HS-5 (cell line): ENCODE data around the gene MAP4.
"Not testable (repeated sequence)": the region's sequence is repeated elsewhere in the genome, so short reads cannot be mapped to it uniquely, and the experiment has no call there.

Experiments used
- DNase-seq: peaks from one replicate; pipeline ENCODE4 v3.0.0-alpha.2; 2012; ENCODE audit warnings: low read depth

Gene MAP4

DNA sequence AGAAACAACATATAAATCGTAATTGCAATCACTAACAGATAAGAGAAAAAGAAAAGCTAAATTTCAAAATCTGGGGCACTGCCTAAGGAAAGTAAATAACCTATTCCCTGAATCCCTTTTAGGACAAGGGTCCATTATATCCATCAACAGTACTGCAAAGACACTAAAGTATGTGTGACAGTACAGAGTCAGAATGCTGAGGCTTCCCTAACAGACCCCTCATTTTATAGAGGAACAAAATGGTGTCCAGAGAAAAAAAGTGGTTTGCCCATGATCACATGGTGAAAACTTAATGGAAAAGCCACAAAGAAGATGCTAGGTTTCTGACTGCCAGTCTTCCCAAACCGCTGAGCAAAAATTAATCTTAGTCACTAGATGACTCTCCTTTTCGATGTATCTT lies 119.5 kb downstream of the MAP4 start:
- no peak for DNase-seq

DNA sequence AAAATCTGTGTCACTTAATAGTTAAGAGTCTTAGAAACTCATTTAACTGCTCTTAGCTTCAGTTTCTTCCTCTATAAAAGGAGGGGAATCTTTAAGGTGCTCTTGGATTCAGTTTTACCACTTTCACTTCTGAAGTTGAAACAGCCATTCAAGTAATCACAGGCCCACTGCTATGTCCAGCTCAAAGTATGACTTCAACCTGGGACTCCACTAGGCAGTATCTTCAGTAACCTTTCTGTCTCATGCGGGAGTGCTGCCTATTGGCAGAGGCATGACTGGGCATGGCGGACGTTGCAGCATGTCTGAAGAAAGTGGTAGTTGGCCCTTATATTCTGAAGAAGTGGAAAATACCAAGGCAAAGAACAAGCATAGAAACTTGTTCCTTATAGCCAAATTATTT lies 121.0 kb downstream of the MAP4 start:
- DNase-seq: no peak

DNA sequence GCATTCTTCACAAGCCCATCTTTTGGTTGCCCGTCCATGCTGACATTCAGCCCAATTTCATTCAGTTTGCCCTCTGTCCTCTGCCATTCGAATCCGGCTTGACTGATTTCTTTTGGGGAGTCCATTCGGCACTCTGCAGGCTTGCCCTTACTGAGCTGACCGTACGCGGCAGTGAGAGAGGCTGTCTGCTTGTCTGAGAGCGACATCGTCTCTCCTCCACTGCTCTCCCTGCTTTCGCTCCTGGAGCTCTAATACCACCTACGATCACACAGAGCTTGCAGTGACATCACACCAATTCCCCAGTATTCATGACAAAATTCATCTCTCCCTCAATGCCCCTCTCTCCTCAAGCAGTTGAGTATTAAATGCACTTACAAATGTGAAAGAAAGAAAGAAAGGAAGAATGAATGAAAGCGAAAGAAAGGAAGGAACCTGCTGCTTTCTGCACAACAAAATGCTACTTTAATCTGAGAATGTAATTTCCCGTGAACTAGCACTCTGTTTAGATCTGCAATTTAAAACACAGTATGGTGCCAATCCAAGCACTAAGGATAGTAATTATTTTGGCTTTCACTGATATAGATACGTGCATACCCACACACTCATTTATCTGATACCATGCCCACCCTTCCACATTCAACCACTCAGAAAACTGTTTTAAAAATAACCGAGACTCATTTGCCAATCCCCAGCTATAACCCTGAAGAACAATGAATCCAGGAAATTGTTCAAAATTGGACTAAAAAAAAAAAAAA lies 123.8 kb downstream of the MAP4 start:
- DNase-seq: no peak

DNA sequence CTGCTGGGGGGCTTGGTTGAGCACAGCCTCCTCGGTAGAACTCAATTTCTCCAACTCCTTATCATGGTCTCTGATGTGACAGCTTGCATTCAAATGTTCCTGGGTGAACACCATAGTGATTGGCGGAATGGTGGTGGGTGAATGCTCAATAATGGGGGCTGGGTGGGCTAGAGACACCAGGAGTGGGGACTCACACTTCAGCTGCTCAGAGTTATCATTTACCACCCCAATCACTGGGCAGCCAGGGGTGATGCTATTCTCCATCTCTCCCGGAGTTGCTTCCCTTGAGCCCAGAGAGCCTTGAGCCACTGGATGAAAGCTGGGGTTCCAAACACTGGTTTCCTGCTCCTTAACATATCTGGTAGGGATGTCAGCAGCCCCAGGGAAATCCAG lies 124.6 kb downstream of the MAP4 start:
- DNase-seq: no peak

DNA sequence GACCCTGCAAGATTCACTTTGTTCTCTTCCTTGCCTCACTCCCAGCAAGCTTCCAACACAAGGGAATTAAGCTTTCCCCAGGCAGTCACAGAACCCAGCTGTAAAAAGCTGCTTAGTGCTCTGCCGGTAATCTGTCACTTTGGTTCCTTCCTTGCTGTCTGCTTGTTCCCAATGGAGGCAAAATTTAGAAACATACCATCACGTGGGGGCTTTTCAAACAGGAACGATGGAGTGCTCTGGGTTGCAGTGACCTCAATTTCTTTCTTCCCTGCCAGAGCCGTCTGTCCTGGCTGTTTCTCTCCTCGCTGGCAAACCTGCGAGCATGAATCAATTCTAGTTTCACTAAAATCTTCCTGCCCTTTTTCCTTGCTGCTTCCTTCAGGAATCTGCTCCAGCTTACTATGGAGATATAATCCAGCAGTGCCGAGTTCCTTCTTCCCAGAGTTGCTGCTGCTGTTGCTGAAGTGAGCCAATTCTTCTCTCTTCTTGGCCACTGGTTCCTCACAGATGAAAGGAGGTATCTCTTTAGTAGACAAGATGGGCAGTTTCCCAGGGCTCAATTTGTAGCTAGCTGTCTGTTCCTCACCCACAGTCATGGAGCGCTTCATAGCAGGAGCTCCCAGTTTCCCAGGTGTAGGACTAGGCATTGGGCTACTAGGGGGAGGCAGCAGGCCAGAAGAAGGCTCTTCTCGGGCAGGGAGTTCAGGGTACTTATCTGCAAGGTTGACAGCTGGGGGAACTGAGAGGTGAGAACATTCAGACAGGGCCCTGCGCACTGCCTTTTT lies 125.2 kb downstream of the MAP4 start:
- no peak for DNase-seq

DNA sequence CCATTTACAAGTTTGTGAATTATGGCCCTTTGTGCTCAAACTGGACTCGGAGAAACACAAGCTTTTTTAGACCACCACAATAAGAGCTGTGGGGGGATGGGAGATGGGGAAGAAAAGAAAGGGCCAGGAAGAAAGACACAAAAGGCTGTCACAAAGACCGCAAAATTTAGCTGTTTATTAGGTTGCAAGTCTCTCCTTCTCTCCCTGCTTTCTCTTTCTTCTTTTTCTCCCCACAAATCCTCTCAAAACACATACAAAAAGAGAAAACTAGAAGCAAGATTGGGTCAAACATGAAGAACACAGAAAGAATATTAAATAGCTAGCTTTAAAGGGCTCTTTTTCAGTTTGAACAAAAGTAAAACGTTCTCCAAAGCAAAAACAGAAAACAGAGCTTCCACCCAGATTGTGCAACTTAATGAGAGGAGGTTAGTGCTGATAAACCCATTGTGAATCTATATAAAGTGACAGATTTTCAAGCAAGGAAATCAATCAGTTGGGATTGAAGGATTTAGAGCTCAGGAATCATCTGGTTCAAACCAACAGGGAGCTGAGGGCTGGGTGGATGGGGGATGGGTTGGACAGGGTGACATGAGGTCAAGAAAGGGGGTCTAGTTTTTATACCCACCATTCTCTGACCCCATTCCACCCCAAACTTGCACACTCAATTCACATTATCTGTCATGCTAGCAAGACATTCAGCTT lies 125.9 kb downstream of the MAP4 start:
- DNase-seq: no peak

DNA sequence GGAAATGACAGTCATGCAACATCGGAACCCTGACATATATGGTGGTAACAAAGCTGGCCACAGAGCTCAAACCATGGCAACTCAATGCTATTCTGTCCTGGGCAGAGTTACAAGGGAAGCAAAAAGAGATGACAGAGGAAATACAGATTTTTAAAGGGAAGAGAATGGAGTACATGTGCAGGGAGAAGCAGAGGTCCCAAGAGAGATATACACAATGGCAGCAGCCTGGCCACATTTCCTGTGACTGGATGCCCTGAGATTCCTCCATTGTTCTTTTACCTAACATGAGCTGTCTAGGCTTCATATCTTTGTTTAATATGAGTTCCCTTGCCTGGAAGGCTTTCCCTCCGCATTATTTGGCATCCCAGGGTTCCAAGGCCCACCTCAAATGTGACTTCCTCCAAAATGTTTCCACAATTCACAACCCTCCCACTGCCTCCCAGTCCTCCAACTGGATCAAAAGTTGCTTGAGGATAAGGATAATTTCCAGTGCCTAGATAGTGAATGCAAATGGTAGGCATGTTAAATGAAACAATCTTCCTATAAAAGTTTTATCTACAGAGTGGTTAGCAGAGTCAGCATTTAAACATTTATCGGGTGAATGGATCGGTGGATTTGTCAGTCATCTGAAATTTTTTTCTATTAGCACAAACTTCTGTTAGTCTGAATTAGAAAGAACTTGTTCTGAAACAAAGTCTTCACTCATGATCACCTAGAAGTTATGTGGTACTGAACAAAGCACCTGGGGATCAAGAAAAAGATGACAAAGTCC lies 127.0 kb downstream of the MAP4 start:
- DNase-seq: no peak

DNA sequence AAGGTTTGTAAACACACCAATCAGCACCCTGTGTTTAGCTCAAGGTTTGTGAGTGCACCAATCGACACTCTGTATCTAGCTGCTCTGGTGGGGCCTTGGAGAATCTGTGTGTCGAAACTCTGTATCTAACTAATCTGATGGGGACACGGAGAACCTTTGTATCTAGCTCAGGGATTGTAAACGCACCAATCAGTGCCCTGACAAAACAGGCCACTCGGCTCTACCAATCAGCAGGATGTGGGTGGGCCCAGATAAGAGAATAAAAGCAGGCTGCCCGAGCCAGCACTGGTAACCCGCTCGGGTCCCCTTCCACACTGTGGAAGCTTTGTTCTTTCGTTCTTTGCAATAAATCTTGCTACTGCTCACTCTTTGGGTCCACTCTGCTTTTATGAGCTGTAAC lies 128.2 kb downstream of the MAP4 start:
- DNase-seq: not testable (repeated sequence)

DNA sequence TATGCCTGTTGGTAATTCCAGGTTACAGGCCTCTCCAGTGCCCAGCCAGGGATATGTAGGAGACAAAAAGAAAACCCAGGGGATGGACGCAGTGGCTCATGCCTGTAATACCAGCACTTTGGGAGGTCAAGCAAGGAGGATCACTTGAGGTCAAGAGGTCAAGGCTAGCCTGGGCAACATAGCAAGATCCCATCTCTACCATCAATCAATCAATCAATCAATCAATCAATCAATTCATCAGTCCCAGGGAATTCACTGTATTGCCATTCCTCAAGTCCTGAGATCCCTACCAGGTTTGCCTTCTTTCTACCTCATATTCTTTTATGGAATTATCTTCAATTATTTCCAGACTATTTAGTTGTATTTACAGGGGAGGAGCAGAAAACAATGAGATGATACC lies 131.0 kb downstream of the MAP4 start:
- DNase-seq: no peak

DNA sequence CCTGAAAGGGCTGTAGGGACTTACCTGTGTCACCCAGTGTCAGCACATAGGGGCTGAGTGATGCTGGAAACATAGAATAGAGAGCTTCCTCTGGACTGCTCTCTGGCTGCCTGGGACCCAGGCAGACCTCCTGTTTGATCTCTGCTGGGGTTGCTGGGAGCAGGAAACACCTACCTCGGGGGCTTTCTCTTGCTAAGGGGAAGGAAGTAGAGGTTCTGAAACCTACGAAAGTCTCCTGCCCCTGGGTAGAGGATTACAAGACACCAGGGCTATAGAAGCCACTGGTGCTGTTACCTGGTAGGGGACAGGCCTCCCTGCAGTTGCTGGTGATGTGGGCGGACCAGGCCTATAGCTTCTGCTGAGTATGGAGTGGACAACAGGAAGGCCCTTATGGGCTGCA lies 131.6 kb downstream of the MAP4 start:
- no peak for DNase-seq

DNA sequence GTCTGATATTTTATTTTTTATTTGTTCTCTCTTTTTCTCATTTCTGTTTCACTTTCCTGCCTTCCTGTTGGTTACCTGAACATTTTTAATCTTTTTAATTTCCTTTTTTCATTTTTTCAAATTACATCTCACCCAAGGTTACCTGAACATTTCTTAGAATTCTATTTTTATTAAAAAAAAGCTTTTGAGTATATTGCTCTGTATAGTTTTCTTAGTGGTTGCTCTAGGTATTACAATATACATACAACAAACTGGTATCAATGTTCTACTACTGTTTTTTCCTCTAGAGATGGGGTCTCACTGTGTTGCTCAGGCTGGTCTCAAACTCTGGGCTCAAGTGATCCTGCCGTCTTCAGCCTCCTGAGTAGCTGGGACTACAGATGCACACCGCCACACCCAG lies 133.9 kb downstream of the MAP4 start:
- DNase-seq: no peak

DNA sequence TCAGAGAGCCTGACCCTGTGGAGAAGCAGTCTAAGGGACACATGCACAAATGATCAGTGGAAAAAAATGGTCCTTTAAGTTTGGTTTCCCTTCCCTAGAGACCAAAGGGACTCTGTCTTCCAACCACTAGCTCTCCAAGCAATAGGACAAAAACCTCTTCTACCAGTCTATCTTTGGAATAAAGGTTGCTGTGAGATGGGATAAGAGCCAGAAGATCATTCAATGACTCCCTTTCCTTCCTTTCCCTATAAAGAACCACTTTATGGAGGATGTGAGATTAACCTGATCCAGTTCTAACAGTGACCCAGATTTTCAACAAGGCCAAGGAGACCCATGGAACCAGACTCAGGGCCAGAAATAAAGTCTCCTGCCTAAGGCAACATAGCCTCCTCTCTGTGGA lies 138.5 kb downstream of the MAP4 start:
- DNase-seq: no peak

DNA sequence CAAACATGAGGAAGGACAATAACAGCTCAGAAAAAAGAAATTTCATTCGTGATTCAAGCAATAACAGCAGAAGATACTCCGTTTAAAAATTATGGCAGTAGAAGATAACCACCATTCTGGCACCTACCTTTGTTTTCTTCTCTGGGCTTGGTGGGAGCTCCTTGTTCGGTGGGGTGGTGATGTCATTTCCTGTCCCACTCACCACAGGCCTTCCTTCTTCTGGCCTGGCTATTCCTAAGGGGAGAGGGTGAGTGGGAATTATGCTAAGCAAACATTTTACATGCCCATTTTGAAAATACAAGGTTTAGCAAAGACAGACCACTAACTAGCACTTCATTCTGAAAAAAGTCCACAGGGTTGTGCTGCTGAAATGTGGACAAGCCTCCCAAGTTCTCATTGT lies 138.9 kb downstream of the MAP4 start:
- no peak for DNase-seq

DNA sequence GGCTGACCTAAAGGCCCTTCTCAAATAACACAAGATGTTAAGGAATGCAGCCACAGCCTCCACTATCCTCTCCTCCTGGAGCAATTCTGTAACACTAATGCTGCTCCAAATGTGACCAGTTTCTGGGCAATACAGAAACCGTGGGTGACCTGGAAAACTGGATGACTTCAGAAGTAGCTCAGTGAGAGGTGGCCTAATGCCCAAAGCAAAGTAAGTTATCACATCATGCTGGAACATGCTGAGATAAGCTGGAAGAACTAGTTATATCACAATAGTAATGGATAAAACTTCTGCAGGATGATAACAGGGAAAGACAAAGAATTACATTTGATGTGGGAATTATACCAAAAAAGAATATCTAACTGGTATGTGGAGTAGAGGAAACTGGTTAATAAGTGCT lies 141.3 kb downstream of the MAP4 start:
- DNase-seq: no peak

DNA sequence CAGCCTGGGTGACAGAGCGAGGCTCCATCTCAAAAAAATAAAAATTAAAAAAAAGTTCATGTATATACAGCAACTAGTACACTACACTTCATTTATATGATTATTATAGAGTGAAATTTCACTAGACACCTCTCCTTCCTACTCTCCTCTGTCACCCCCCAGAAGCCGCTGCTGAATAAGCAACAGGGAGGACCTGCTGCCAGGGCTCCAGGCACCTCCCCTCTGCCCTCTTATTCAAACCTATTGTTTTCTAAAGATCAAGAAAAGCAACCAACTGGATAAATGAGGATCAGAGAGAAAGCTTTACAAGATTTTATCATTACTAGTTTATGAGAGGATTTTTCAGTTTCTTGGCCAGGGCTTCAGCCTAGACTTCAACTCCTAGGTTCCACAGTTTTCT lies 141.8 kb downstream of the MAP4 start:
- DNase-seq: no peak

DNA sequence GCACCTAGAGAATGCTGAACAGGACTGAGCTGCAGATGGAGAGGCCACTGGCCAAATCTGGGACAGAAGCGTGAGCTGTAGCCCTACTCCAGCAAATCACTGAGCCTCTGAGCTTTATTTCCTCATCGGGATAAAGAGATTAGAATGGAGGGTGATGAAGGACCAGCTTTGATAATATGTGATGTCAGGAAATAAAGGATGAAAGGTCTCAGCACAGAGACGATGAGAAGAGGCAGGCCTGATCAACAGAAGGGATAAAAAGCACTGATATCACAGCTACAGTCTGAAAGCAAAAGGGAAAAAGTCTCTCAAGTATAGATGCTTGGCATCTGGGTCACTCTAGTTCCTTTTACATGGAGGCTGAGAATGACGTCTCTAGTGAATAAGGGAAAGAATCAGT lies 143.3 kb downstream of the MAP4 start:
- no peak for DNase-seq

DNA sequence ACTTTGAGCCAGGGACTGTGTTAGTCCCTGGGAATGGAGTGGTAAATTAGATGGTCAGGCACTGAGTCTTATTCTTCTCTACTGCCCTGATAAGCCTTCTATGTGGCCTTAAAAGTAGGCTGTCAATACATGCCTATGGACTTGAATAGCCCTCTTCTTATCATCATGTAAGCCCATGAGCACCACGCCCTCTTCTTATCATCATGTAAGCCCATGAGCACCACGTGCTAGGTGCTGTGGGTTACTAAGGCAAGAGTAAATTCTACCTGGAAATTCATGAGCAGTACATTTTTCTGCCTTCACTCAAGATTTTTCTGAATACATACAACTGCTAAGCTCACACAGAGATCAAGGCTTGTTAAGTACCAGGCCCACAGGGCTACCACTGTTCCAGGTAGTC lies 144.8 kb downstream of the MAP4 start:
- DNase-seq: no peak

DNA sequence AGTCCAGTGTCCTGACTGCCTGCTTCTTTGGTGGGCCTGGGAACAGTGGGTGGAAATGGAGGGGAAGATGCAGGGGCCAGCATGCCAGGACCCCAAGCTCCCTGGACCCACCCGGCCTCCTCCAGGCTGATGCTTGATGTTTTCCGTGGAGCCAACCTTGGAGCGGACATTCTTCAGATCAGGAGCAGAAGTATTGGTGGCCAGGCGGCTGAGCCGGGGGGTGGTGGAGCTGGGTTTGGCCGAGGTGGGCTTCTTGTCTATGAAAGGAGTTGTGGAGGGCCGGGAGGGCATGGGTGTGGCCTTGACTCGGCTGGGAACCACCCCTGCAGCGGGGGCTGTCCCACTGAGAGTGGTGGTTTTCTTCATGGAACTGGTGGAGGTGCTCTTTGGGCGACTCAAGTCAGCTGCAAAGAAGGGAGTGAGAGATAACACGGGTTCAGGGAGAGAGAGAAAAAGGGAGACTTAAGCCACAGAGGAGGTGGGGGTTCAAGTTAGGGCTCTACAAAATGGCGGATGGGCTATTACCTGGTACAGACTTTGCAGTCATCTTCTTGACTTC lies 145.4 kb downstream of the MAP4 start:
- DNase-seq: no peak

DNA sequence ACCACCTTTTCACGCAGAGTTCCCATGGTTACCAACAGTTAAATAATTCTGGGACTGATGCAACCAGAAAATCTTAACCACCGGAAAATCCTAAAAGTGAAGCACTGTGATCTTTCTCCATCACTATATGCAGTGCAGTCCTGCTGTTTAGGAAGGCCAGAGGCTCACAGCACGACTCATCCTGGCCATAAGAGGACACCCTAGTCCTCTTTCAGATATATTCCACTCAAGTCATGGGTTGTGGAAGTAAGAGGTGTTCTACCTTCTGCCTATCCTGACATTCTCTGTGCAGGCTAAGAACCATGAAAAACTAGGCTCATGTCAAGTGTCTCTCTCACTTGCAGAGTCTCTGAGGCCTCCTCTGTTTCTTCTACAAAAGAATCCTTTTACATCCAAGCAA lies 146.1 kb downstream of the MAP4 start:
- no peak for DNase-seq

DNA sequence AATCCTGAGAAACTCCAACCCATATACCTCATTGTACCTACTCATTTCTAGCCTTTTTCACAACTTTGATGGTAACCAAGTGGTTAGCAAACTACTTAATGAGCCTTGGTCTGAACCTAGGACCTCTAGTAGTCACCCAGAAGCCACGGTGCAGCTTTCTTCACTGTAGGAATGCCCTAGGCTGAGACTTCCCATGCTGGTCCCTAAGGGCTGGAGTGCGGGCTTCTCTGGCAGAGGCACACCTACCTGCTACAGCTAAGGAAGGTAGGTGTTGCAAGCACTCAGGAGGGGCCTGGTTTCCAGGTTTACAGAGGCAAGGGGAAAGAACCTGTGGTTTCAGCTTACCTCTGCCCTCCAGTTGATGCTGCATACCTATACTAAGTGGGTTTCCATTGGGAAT lies 147.9 kb downstream of the MAP4 start:
- DNase-seq: no peak

DNA sequence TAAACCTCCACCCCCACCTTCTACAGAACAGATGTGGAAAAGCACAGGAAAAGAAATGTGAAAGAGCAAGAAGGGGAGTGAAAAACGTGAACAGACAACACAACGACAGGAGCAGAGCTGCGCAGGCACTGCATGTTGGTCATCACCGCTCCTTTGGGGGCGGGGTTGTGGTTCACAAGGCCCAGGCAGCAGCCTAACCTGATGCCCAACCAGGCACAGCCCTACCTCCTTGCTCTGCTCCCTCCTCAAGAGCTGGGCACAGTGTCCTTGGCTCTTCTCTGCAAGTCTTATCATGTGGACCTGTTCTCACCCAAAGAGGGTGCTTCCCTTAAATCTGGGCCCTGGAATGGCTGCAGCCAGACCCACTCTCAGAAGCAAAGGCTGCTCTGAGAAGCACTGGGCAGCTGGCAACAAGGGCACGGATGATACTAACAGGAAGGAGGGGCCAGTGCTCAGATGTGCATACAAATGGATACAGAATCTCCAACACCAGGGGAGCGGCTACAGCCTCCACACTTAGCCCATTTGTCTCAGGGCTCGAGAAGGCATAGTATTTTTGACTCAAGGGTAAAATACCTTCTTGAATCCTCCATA lies 148.7 kb downstream of the MAP4 start:
- DNase-seq: no peak

DNA sequence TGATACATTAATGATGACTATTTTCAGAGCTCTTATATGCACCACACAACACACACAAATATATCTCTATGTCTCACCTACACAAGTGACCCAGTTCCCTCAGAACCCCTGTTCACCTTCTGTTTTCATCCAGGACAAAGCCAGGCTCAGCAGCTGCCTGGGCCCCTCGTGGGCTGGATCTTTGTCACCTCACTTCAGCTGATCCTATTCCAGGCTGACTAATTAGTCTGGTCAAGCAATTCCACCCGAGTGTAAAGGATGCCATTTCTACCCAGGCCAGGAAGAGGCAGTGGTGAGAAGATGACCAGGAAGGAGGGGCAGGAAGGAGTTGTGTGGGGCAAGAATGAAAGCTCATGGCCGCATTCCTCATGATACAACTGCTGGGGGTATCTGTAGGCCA lies 151.0 kb downstream of the MAP4 start:
- no peak for DNase-seq
